GM21737 (cell line): ENCODE results near the gene SLC35G6.
"Not testable (repeated sequence)": the region's sequence is repeated elsewhere in the genome, so short reads cannot be mapped to it uniquely, and the experiment has no call there.

Experiments
- ATAC-seq: cut with Tn5 transposase; IDR thresholded peaks from one replicate; pipeline ENCODE4 v1.9.1; 2021; ENCODE audit warnings: mild to moderate bottlenecking, moderate library complexity; ENCODE audit not compliant: unreplicated experiment

The SLC35G6 gene

GRCh38 chr17:7481275-7481674, at the start of gene SLC35G6:
Gene SLC35G6, plus strand, starts transcription at chr17:7481446. Its CDS starts 71 bp downstream, at chr17:7481517.
- ATAC-seq = not testable (repeated sequence)

- no peak for ATAC-seq
Observed at GRCh38 chr17:7432296-7432695, 49.0 kb upstream of the SLC35G6 start.

- peak; percentile 24 for ATAC-seq
Observed at GRCh38 chr17:7435676-7436555, 45.3 kb upstream of the SLC35G6 start.

GRCh38 chr17:7436556-7437368, 44.5 kb upstream of the SLC35G6 start:
- peak; percentile 31 for ATAC-seq

GRCh38 chr17:7437369-7437863, 43.8 kb upstream of the SLC35G6 start:
- no peak for ATAC-seq

- ATAC-seq = no peak
Observed at GRCh38 chr17:7437950-7438614, 43.2 kb upstream of the SLC35G6 start.

GRCh38 chr17:7438656-7439460, 42.4 kb upstream of the SLC35G6 start:
- no peak for ATAC-seq

GRCh38 chr17:7439462-7440112, 41.7 kb upstream of the SLC35G6 start, which contains the start of gene FGF11:
Gene FGF11, plus strand, starts transcription at chr17:7439512. Its CDS starts 109 bp downstream, at chr17:7439621.
- no peak for ATAC-seq

GRCh38 chr17:7440113-7440833, 41.0 kb upstream of the SLC35G6 start:
- ATAC-seq = no peak

- ATAC-seq = no peak
Observed at GRCh38 chr17:7440834-7441195, 40.4 kb upstream of the SLC35G6 start.

- no peak for ATAC-seq
Observed at GRCh38 chr17:7441266-7441665, 40.0 kb upstream of the SLC35G6 start.

GRCh38 chr17:7442142-7442541, 39.1 kb upstream of the SLC35G6 start:
- ATAC-seq = no peak

- ATAC-seq = no peak
Observed at GRCh38 chr17:7443499-7444485, 37.5 kb upstream of the SLC35G6 start.

- ATAC-seq = no peak
Observed at GRCh38 chr17:7444682-7445618, 36.3 kb upstream of the SLC35G6 start, which contains the start of gene CHRNB1. Gene CHRNB1, plus strand, starts transcription at chr17:7445061. Its CDS starts 67 bp downstream, at chr17:7445128.

GRCh38 chr17:7445619-7445968, 35.7 kb upstream of the SLC35G6 start:
- no peak for ATAC-seq

GRCh38 chr17:7448461-7448860, 32.8 kb upstream of the SLC35G6 start:
- no peak for ATAC-seq
